ENCODE results near the gene DEXI. TPM values are rescaled to one million over a fixed set of nuclear protein-coding genes. Genes with fewer than 3 reads are reported as not detected.
A peak's percentile ranks its signal among the peaks of the same experiment; 100 is the strongest.
"Not testable (repeated sequence)": the region's sequence is repeated elsewhere in the genome, so short reads cannot be mapped to it uniquely, and the experiment has no call there.

Gene DEXI
- total RNA-seq, 2 donors from 2014 or later, result 31.5 to 32.0 TPM

GRCh38 chr16:10944249-10945064 is 2.2 kb upstream of the DEXI start, which contains the start of gene CLEC16A:
Gene CLEC16A, plus strand, starts transcription at chr16:10944564. Its CDS starts 154 bp downstream, at chr16:10944718.
- WGBS, 2 experiments (ENCODE audit: insufficient coverage in 1 of 2, insufficient read length in 1 of 2), result 2 to 3% methylated on average over 28 to 86 of the region's 86 CpGs
- no peaks in the 10 kb centered on the region for H3K27me3 Mint-ChIP-seq (ENCODE audit: insufficient read depth)
- peak; percentile 99 for DNase-seq
- no peaks in the 10 kb centered on the region for H3K27me3 ChIP-seq (ENCODE audit: control insufficient read depth, insufficient read depth, low read length, poor library complexity, severe bottlenecking)
- H3K36me3 Mint-ChIP-seq (ENCODE audit: low read depth), result peaks cover 2% of the 10 kb centered on the region
- H3K4me3 ChIP-seq (ENCODE audit: low read length), result peak within 1 kb of the TSS; percentile 89
- TF ChIP-seq, protein P1, sequence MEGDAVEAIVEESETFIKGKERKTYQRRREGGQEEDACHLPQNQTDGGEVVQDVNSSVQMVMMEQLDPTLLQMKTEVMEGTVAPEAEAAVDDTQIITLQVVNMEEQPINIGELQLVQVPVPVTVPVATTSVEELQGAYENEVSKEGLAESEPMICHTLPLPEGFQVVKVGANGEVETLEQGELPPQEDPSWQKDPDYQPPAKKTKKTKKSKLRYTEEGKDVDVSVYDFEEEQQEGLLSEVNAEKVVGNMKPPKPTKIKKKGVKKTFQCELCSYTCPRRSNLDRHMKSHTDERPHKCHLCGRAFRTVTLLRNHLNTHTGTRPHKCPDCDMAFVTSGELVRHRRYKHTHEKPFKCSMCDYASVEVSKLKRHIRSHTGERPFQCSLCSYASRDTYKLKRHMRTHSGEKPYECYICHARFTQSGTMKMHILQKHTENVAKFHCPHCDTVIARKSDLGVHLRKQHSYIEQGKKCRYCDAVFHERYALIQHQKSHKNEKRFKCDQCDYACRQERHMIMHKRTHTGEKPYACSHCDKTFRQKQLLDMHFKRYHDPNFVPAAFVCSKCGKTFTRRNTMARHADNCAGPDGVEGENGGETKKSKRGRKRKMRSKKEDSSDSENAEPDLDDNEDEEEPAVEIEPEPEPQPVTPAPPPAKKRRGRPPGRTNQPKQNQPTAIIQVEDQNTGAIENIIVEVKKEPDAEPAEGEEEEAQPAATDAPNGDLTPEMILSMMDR (conservative IDR thresholded peaks at IDR 0.05), result peak; percentile 38
- H3K4me3 Mint-ChIP-seq, result peak within 1 kb of the TSS; percentile 80
- H3K4me1 ChIP-seq (ENCODE audit: control insufficient read depth, insufficient read depth, low read length), result peaks cover 37% of the 10 kb centered on the region
- peak within 1 kb of the TSS; percentile 47 for H3K9ac ChIP-seq (ENCODE audit: extremely low read depth, low read length, poor library complexity, severe bottlenecking)
- H3K27ac Mint-ChIP-seq, result peak within 1 kb of the TSS; percentile 74
- H3K9me3 ChIP-seq (ENCODE audit: control insufficient read depth, low read length), result no peaks in the 10 kb centered on the region
- H3K4me1 Mint-ChIP-seq, result peaks cover 57% of the 10 kb centered on the region
- no peaks in the 10 kb centered on the region for H3K36me3 ChIP-seq (ENCODE audit: control insufficient read depth, insufficient read depth, low read length)
- no peaks in the 10 kb centered on the region for H3K9me3 Mint-ChIP-seq
- H3K27ac ChIP-seq (ENCODE audit: low read depth, low read length), result no peak within 1 kb of the TSS

DNA sequence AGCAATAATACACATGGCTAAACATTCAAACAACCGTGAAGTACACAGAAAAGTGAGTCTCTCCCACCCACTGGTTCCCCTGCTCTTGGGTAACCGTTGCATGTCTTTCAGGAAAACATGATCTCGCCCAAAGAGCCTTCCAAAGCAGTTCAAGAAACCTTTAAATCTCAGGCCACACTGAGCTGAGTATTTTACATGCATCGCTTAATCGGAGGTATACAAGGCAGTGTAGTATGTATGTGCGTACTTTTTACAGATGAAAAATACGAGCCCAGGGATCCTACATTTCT is 741 bp upstream of the DEXI start:
- Histone ChIP-seq H3K9me3 (ENCODE audit: control insufficient read depth, low read length) (no peaks in the 10 kb centered on the region), H3K27me3 (ENCODE audit: control insufficient read depth, insufficient read depth, low read length, poor library complexity, severe bottlenecking) (no peaks in the 10 kb centered on the region), H3K4me1 (ENCODE audit: control insufficient read depth, insufficient read depth, low read length) (peaks cover 24% of the 10 kb centered on the region), H3K27ac (ENCODE audit: low read depth, low read length) (no peak overlapping the region), H3K9ac (ENCODE audit: extremely low read depth, low read length, poor library complexity, severe bottlenecking) (no peak overlapping the region), H3K4me3 (ENCODE audit: low read length) (peak overlapping the region; percentile 86), H3K36me3 (ENCODE audit: control insufficient read depth, insufficient read depth, low read length) (peaks cover 6% of the 10 kb centered on the region)
- no peaks in the 10 kb centered on the region for H3K27me3 Mint-ChIP-seq (ENCODE audit: insufficient read depth)
- H3K36me3 Mint-ChIP-seq (ENCODE audit: low read depth), result peaks cover 10% of the 10 kb centered on the region
- peaks cover 52% of the 10 kb centered on the region for H3K4me1 Mint-ChIP-seq
- 90 to 95% methylated on average over 7 of the region's 7 CpGs for WGBS, 2 experiments (ENCODE audit: insufficient coverage in 1 of 2, insufficient read length in 1 of 2)
- TF ChIP-seq, protein P1 (conservative IDR thresholded peaks at IDR 0.05), result no peak
- H3K9me3 Mint-ChIP-seq, result no peaks in the 10 kb centered on the region
- peak overlapping the region; percentile 87 for H3K4me3 Mint-ChIP-seq
- H3K27ac Mint-ChIP-seq, result no peak overlapping the region
- no peak for DNase-seq

DNA sequence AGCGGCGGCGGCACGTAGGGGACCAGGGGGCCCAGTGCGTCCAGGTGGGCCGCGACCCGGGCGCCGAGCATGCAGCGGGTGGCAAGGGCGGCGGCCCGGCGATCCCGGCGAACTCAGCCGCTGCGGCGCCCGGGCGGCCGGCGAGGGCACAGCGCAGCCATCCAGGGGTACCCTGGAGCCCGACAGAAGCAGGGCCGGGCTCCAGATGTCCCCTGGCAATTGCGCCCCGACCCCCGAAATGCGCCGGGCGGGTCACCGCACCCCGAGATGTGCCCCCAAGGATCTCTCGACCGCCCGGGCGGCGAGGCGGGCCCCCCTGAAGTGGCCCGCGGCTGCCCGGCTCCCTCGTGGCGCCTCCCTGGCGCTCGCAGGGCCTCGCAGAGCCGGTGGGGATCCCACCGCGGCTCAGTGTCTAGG is 325 bp downstream of the DEXI start:
- H3K27me3 Mint-ChIP-seq (ENCODE audit: insufficient read depth); H3K27me3 ChIP-seq (ENCODE audit: control insufficient read depth, insufficient read depth, low read length, poor library complexity, severe bottlenecking); DNase-seq; H3K9me3 Mint-ChIP-seq; H3K27ac Mint-ChIP-seq; H3K27ac ChIP-seq (ENCODE audit: low read depth, low read length); H3K36me3 ChIP-seq (ENCODE audit: control insufficient read depth, insufficient read depth, low read length); H3K9me3 ChIP-seq (ENCODE audit: control insufficient read depth, low read length): not testable (repeated sequence)
- peaks cover 18% of the 10 kb centered on the region for H3K4me1 ChIP-seq (ENCODE audit: control insufficient read depth, insufficient read depth, low read length)
- peak overlapping the region; percentile 87 for H3K4me3 Mint-ChIP-seq
- peak overlapping the region; percentile 47 for H3K9ac ChIP-seq (ENCODE audit: extremely low read depth, low read length, poor library complexity, severe bottlenecking)
- peak overlapping the region; percentile 86 for H3K4me3 ChIP-seq (ENCODE audit: low read length)
- peaks cover 10% of the 10 kb centered on the region for H3K36me3 Mint-ChIP-seq (ENCODE audit: low read depth)
- 0% methylated on average over 14 to 52 of the region's 52 CpGs for WGBS, 2 experiments (ENCODE audit: insufficient coverage in 1 of 2, insufficient read length in 1 of 2)
- H3K4me1 Mint-ChIP-seq, result peaks cover 45% of the 10 kb centered on the region

Measured in endodermal cell (in vitro differentiated cells).